H1 (cell line): ENCODE measurements around the gene ERC1. TPM values are rescaled to one million over a fixed set of nuclear protein-coding genes. Genes with fewer than 3 reads are reported as not detected.

Experiments used
- CTCF ChIA-PET: fragments of 300-600 bp; sonication (Branson Sonifier 250); formaldehyde crosslinking; loops from one replicate; lab custom pipeline; 2021; ENCODE audit not compliant: partially characterized antibody; lab: Charles Lee
- POLR2A ChIA-PET: fragments of 300-600 bp; sonication (Branson Sonifier 250); formaldehyde crosslinking; loops from one replicate; lab custom pipeline; 2021; ENCODE audit warnings: inconsistent platforms; ENCODE audit not compliant: partially characterized antibody; lab: Charles Lee
- DNase-seq, 2 experiments: peaks; one replicate each; pipeline versions ENCODE4 v3.0.0 to v3.0.0-alpha.2; 2010 to 2022; ENCODE audit warnings: low spot score in 2 of 2, low read depth in 1 of 2, mixed read lengths in 1 of 2
- FAIRE-seq: peaks from 2 replicates; lab custom pipeline; 2011; peaks lifted over from hg19 to GRCh38; lab: Jason Lieb, UNC
- H2AFZ ChIP-seq: 2 replicates; pipeline ENCODE4 v1.8.1; 2012; ENCODE audit warnings: low read length, inconsistent platforms
- H2AK5ac ChIP-seq: 2 replicates; pipeline ENCODE4 v1.6.1; 2013; ENCODE audit warnings: low read depth, low read length
- H2BK120ac ChIP-seq: replicated peaks from 2 replicates; pipeline ENCODE3; 2013; ENCODE audit warnings: low read depth, low read length, inconsistent platforms
- H2BK12ac ChIP-seq: 2 replicates; pipeline ENCODE4 v1.6.1; 2013; ENCODE audit warnings: low read depth, low read length
- H2BK15ac ChIP-seq: 2 replicates; pipeline ENCODE4 v1.6.1; 2013; ENCODE audit warnings: low read length
- H2BK20ac ChIP-seq: 2 replicates; pipeline ENCODE4 v1.6.1; 2013; ENCODE audit warnings: low read length
- H2BK5ac ChIP-seq: 2 replicates; pipeline ENCODE4 v1.6.1; 2013; ENCODE audit warnings: low read depth, low read length
- H3K14ac ChIP-seq: 2 replicates; pipeline ENCODE4 v1.6.1; 2013; ENCODE audit warnings: inconsistent platforms; ENCODE audit not compliant: insufficient read length
- H3K18ac ChIP-seq: 2 replicates; pipeline ENCODE4 v1.6.1; 2013; ENCODE audit warnings: low read length; ENCODE audit errors: extremely low read depth
- H3K23ac ChIP-seq: 2 replicates; pipeline ENCODE4 v1.6.1; 2013; ENCODE audit warnings: inconsistent platforms; ENCODE audit not compliant: insufficient read length
- H3K23me2 ChIP-seq: 2 replicates; pipeline ENCODE4 v1.6.1; 2013; ENCODE audit warnings: low read depth, low read length
- H3K27ac ChIP-seq: 2 replicates; pipeline ENCODE4 v1.6.1; 2011; ENCODE audit warnings: low read depth, low read length, inconsistent platforms
- H3K27me3 ChIP-seq, 4 experiments: replicated peaks in 1 of 4; 1 replicate in 1 of 4; 2 replicates in 3 of 4; pipeline versions ENCODE4 v1.6.1 to v1.8.1; 2011 to 2013; ENCODE audit warnings: low read length in 3 of 4, mild to moderate bottlenecking in 3 of 4, inconsistent platforms in 2 of 4, mixed read lengths in 2 of 4, moderate library complexity in 1 of 4; ENCODE audit not compliant: control insufficient read depth in 3 of 4, insufficient read depth in 3 of 4; ENCODE audit errors: extremely low read depth in 1 of 4
- H3K36me3 ChIP-seq, 4 experiments: 2 replicates each; pipeline versions ENCODE4 v1.6.1 to v1.8.1; 2011 to 2013; ENCODE audit warnings: mild to moderate bottlenecking in 4 of 4, low read length in 3 of 4, moderate library complexity in 2 of 4, control low read depth in 1 of 4, inconsistent platforms in 1 of 4; ENCODE audit not compliant: insufficient read depth in 4 of 4, control insufficient read depth in 2 of 4
- H3K4ac ChIP-seq: replicated peaks from 2 replicates; pipeline ENCODE3; 2013; ENCODE audit warnings: low read length, low read depth, mixed read lengths, inconsistent platforms; ENCODE audit not compliant: insufficient read length
- H3K4me1 ChIP-seq, 4 experiments: replicated peaks in 1 of 4; 1 replicate in 1 of 4; 2 replicates in 3 of 4; pipeline versions ENCODE4 v1.6.1 to v1.8.1; 2011 to 2013; ENCODE audit warnings: low read length in 3 of 4, inconsistent platforms in 2 of 4, mixed read lengths in 1 of 4; ENCODE audit not compliant: insufficient read depth in 4 of 4, control insufficient read depth in 3 of 4
- H3K4me2 ChIP-seq, 2 experiments: 2 replicates each; pipeline versions ENCODE4 v1.6.1 to v1.8.1; 2011 to 2013; ENCODE audit warnings: low read depth in 2 of 2, low read length in 2 of 2, control low read depth in 1 of 2, inconsistent platforms in 1 of 2, mild to moderate bottlenecking in 1 of 2; ENCODE audit not compliant: insufficient read depth in 1 of 2
- H3K4me3 ChIP-seq, 4 experiments: fragments of 200-600, 300-600 bp in 1 of 4; sonication (generic), shearing (Covaris generic), sonication (Bioruptor Twin) in 1 of 4; 2 replicates each; pipeline versions ENCODE4 v1.5.1 to v1.8.1; 2011 to 2016; ENCODE audit warnings: low read length in 4 of 4, low read depth in 3 of 4, control low read depth in 2 of 4, inconsistent platforms in 2 of 4, mild to moderate bottlenecking in 2 of 4, mixed read lengths in 1 of 4, moderate library complexity in 1 of 4; ENCODE audit not compliant: insufficient read depth in 2 of 4; ENCODE audit errors: extremely low read depth in 1 of 4
- H3K56ac ChIP-seq: replicated peaks from 2 replicates; pipeline ENCODE3; 2013; ENCODE audit warnings: low read depth, mild to moderate bottlenecking, mixed read lengths, low read length, inconsistent platforms; ENCODE audit not compliant: insufficient read length
- H3K79me1 ChIP-seq: 2 replicates; pipeline ENCODE4 v1.6.1; 2013; ENCODE audit warnings: low read depth, low read length, control low read depth
- H3K79me2 ChIP-seq, 2 experiments: 2 replicates each; pipeline versions ENCODE4 v1.6.1 to v1.8.1; 2012 to 2013; ENCODE audit warnings: low read length in 2 of 2, mild to moderate bottlenecking in 2 of 2, inconsistent platforms in 1 of 2; ENCODE audit not compliant: insufficient read depth in 2 of 2, control insufficient read depth in 1 of 2
- H3K9ac ChIP-seq, 4 experiments: replicated peaks in 1 of 4; 1 replicate in 1 of 4; 2 replicates in 3 of 4; pipeline versions ENCODE4 v1.6.1 to v1.8.1; 2011 to 2013; ENCODE audit warnings: low read depth in 3 of 4, low read length in 3 of 4, control low read depth in 2 of 4, mild to moderate bottlenecking in 2 of 4, moderate library complexity in 2 of 4, inconsistent platforms in 1 of 4; ENCODE audit errors: extremely low read depth in 1 of 4
- H3K9me3 ChIP-seq, 2 experiments: 2 replicates each; pipeline versions ENCODE4 v1.6.1 to v1.8.1; 2012 to 2013; ENCODE audit warnings: mild to moderate bottlenecking in 2 of 2, moderate library complexity in 2 of 2, control low read depth in 1 of 2, inconsistent platforms in 1 of 2, low read depth in 1 of 2, low read length in 1 of 2, mixed read lengths in 1 of 2; ENCODE audit not compliant: insufficient read depth in 2 of 2
- H4K20me1 ChIP-seq, 2 experiments: replicated peaks in 1 of 2; 2 replicates each; pipeline versions ENCODE3 to v1.8.1; 2011 to 2013; ENCODE audit warnings: inconsistent platforms in 2 of 2, low read length in 2 of 2, mild to moderate bottlenecking in 1 of 2; ENCODE audit not compliant: insufficient read depth in 2 of 2, control insufficient read depth in 1 of 2
- H4K5ac ChIP-seq: 2 replicates; pipeline ENCODE4 v1.6.1; 2013; ENCODE audit warnings: low read length, low read depth, mixed read lengths, inconsistent platforms; ENCODE audit not compliant: insufficient read length
- H4K8ac ChIP-seq: 2 replicates; pipeline ENCODE4 v1.8.0; 2013; ENCODE audit warnings: mild to moderate bottlenecking, moderate library complexity, low read length, inconsistent platforms; ENCODE audit not compliant: insufficient read depth; ENCODE audit errors: extremely low read depth
- H4K91ac ChIP-seq: replicated peaks from 2 replicates; pipeline ENCODE3; 2013; ENCODE audit warnings: low read length, mixed read lengths, inconsistent platforms; ENCODE audit not compliant: insufficient read length
- SP2 ChIP-seq: IDR thresholded peaks from 2 replicates; pipeline ENCODE4 v1.6.1; 2012; ENCODE audit warnings: mild to moderate bottlenecking, low read length, inconsistent platforms
- WGBS, 2 experiments: shearing (Covaris generic) in 1 of 2; methylation state at CpG; one replicate each; pipeline versions ENCODE4 v1.1.6 to v1.1.7; 2013 to 2015; ENCODE audit warnings: low lambda C conversion rate in 2 of 2, mixed read lengths in 2 of 2, inconsistent platforms in 1 of 2, low coverage in 1 of 2, missing lambda C conversion rate in 1 of 2; ENCODE audit not compliant: insufficient replicate concordance in 2 of 2, insufficient coverage in 1 of 2, insufficient read length in 1 of 2; ENCODE audit errors: extremely low coverage in 1 of 2, missing lambda C conversion rate in 1 of 2; 5-methylcytosine and 5-hydroxymethylcytosine counted together
- polyA plus RNA-seq, 7 experiments: library from polyadenylated mRNA; depleted of rRNA in 3 of 7; stranded (reverse) in 5 of 7; unstranded in 2 of 7; fragments of >200 nt in 5 of 7; fragments of 200-250 nt in 2 of 7; gene quantifications; 1 replicate in 5 of 7; 2 replicates in 1 of 7; 4 replicates in 1 of 7; pipeline versions ENCODE4 v1.2.1 to v1.2.3, GENCODE V29; 2011 to 2013; ENCODE audit warnings: missing spikeins in 2 of 7, mixed read lengths in 2 of 7
- total RNA-seq: library from RNA; stranded (reverse); fragmentation: NEBNext Ultra II Directional; extraction: Animal tissue kit (Norgen Biotek cat#: 25700); gene quantifications from 2 replicates; pipeline ENCODE4 v1.2.1, GENCODE V29; 2021

Gene ERC1
- total and polyA plus RNA-seq, 2 of the 8 experiments (the other 6 are each of a cell fraction or from before 2014, with no cell fraction given), result 7.8 to 45.7 TPM

DNA sequence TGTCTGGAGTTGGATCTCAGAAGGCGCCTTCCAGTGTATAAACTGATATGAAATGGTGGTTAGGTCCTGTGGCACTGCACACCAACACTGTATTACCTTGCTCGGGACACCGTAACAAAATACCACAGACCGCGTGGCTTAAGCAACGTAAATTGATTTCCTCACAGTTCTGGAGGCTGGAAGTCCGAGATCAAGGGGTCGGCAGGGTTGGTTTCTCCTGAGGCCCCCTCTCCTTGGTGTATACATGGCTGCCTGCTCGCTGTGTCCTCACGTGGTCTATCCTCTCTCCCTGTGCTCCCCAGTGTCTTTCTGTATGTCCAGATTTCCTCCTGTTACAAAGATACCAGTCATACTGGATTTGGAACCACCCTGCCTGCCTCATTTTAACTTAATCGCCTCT is 475.0 kb downstream of the ERC1 start:
- no peaks in the 10 kb centered on the region for H3K27me3 ChIP-seq
- no peak for TF ChIP-seq SP2
- TF ChIP-seq, all 59 proteins: peak for 0
- H2AK5ac ChIP-seq, result no peak overlapping the region
- H3K9me3 ChIP-seq, result 0 out of 4 replicates have a peak, but pooled peaks cover 0 to 3% of the 10 kb centered on the region in 2 experiments
- no peak overlapping the region for H2BK5ac ChIP-seq
- H2AFZ ChIP-seq, result no peak overlapping the region
- no peak overlapping the region for H3K56ac ChIP-seq
- no peaks in the 10 kb centered on the region for H3K79me1 ChIP-seq
- no peak overlapping the region for H3K14ac ChIP-seq
- CTCF ChIA-PET, result interaction anchor here (1.5 to 1.9 kb wide), 2 partner anchors 10 to 348 kb away, joined by 3 to 5 read pairs; no protein-coding TSS in a partner anchor
- FAIRE-seq, result no peak
- H3K4me2 ChIP-seq, result no peak overlapping the region
- no peaks in the 10 kb centered on the region for H3K23me2 ChIP-seq
- peaks cover 0 to 2% (median 0%) of the 10 kb centered on the region in 4 experiments; a peak in 3 of 7 replicates for H3K4me1 ChIP-seq
- no peak overlapping the region for H3K4me3 ChIP-seq
- no peak overlapping the region for H2BK120ac ChIP-seq
- DNase-seq, result no peak
- no peak overlapping the region for H3K27ac ChIP-seq
- no peak overlapping the region for H4K8ac ChIP-seq
- no peak overlapping the region for H2BK15ac ChIP-seq
- no peak overlapping the region for H3K4ac ChIP-seq
- no peaks in the 10 kb centered on the region for H4K20me1 ChIP-seq
- no peak overlapping the region for H2BK20ac ChIP-seq
- H3K18ac ChIP-seq, result no peak overlapping the region
- H3K9ac ChIP-seq, result no peak overlapping the region
- H4K91ac ChIP-seq, result no peak overlapping the region
- POLR2A ChIA-PET, result no interaction called here
- H4K5ac ChIP-seq, result no peak overlapping the region
- 77% methylated on average over 11 of the region's 11 CpGs; no CpG with 5 or more reads in 1 of the 2 experiments for WGBS, 2 experiments
- no peak overlapping the region for H3K23ac ChIP-seq
- H2BK12ac ChIP-seq, result no peak overlapping the region
- H3K79me2 ChIP-seq, result no peaks in the 10 kb centered on the region
- H3K36me3 ChIP-seq, result no peaks in the 10 kb centered on the region
